Inflammatory macrophage (primary cell): ENCODE data around the gene CMBL.
"Not testable (repeated sequence)": the region's sequence is repeated elsewhere in the genome, so short reads cannot be mapped to it uniquely, and the experiment has no call there.

Experiments used
- DNase-seq, 2 donors: peaks; one replicate each; pipeline ENCODE4 v3.0.0-alpha.2; 2020 to 2022

Gene CMBL

GRCh38 chr5:10310066-10310779 is 2.5 kb upstream of the CMBL start:
- DNase-seq: no peak

DNA sequence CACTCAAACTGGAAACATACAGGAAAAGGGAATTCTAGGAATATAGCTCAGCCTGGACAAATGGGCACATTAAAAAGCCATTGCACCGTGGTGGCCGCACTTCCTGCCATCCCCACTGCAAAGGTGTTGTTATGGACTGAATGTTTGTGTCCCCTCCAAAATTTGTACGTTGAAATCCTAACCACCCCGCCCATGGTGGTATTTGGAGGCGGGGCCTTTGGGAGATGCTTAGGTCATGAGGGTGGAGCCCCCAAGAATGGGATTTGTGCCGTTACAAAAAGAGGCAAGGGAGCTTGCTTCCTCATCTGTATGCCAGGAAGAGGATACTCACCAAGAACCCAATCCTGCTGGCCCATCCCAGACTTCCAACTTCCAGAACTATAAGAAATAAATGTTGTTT is 1.1 kb upstream of the CMBL start:
- DNase-seq: no peak

GRCh38 chr5:10306806-10307205 is 896 bp downstream of the CMBL start:
- no peak for DNase-seq

GRCh38 chr5:10306114-10306513 is 1.6 kb downstream of the CMBL start:
- no peak for DNase-seq

- no peak for DNase-seq
These were observed 2.8 kb downstream of the CMBL start for GRCh38 chr5:10304932-10305331.

GRCh38 chr5:10303699-10304170 is 4.0 kb downstream of the CMBL start:
- no peak for DNase-seq

- no peak for DNase-seq
These were observed 4.5 kb downstream of the CMBL start for GRCh38 chr5:10303201-10303600.

GRCh38 chr5:10301842-10302610 is 5.7 kb downstream of the CMBL start:
- DNase-seq: no peak

DNA sequence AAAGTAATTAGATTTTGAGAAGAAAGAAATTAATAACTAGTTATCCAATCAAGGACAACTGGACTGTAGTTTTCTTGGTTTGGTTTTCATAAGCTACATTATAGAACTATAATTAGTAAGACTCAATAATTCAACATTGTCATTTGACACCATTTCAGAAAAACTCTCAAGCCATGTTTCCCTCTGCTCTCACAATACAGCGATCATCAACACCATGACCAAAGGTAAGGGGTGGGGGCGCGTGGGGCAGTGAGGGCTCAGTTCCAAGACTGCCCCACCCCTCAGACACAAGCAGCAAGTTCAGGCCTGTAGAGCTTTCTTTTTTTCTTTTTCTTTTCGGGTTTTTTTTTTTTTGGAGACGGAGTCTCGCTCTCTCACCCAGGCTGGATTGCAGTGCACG is 6.4 kb downstream of the CMBL start:
- DNase-seq: no peak

DNA sequence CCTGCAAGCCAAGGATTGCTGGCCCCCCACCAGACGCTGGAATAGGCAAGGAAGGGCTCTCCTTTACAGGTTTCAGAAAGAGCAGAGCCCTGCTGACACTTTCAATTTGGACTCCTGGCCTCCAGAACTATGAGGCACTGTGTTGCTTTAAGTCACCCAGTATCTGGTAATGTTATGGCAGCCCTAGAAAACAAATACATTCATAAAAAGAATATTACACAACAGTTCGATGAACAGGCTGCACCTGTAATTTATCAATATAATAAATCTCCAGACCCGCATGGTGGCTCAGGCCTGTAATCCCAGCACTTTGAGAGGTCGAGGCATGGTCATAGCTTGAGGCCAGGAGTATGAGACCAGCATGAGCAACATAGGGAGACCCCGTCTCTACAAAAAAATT is 7.5 kb downstream of the CMBL start:
- no peak for DNase-seq

DNA sequence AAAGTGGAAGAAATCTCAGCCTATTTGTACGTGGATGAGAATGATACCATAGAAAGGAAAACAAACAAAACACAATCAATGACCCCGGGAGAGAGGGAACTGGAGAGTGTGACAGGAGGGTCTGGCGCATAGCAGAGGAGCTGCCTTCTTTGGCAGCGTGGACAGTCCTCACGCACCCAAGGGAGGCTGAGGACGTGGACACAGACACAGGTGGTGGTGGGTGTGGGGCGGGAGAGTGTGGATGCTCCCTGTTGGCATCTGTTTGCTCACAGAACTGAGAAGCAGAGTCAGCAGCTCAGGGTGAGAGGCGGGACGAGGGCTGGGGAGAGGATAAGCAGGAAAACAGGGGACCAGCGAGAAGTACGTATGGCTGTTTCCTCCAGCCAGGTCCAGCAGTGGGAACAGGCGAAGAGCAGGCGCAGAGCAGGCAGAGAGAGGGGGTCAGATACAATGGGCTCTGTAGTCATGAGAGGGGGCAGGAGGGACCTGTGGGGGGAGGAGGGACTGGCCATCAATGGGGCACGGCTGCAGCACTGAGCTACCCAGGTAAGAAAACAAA is 10.0 kb downstream of the CMBL start:
- DNase-seq: no peak

DNA sequence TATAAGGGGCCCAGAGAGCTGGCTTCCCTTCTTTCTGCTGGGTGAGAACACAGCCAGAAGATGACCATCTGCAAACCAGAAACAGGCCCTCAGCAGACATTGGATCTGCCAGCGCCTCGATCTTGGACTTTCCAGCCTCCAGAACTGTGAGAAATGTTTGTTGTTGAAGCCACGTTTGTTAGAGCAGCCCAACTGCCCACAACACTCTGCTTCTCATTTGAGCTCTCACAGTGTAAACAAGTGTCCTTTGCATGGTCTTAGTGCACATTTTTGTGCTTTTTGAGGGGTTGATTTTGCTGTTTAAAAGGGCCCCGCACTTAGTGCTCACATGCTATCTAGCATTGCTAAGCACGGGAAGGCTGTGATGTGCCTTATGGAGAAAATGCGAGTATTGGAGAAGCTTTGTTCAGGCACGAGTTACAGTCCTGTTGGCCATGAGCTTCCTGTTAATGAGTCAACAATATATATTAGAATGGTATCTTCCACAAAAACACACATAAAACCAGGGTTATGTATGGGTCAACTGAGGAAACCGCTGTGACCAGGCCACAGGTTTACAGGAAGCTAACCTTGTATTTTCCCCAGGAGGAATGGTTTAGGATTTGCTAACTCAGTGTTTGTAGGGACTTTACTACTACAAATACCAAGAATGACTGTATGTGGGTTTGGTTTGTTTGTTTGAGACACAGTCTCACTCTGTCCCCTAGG is 11.9 kb downstream of the CMBL start:
- DNase-seq: no peak

DNA sequence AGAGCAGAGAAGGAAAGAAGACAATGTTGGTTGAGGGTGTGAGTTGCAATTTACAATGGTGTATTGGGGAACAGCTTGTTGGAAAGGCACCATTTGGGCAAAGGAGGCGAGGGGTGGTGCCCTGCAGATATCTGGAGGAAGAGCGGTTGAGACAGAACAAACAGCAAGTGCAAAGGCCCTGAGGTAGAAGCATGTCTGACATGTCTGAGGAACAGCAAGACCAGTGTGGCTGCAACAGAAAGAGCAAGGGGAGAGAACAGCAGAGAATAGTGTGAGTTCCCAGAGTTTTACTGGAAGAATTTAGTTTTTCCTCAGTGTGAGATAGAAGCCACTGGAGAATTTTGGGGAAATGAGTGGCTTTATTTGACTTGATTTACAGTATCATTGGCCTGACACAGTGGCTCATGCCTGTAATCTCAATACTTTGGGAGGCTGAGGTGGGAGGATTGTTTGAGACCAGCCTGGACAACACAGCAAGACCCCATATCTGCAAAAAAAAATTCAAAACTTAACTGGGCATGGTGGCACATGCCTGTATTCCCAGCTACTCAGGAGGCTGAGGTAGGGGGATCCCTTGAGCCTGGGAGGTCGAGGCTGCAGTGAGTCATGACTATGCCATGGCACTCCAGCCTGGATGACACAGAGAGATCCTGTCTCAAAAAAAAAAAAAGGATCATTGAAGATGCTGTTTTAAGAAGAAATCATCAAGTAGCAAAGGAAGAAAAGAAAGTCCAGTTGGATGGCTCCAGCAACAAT is 13.6 kb downstream of the CMBL start:
- DNase-seq: no peak

- no peak for DNase-seq
These were observed 15.9 kb downstream of the CMBL start for GRCh38 chr5:10291692-10292339.

DNA sequence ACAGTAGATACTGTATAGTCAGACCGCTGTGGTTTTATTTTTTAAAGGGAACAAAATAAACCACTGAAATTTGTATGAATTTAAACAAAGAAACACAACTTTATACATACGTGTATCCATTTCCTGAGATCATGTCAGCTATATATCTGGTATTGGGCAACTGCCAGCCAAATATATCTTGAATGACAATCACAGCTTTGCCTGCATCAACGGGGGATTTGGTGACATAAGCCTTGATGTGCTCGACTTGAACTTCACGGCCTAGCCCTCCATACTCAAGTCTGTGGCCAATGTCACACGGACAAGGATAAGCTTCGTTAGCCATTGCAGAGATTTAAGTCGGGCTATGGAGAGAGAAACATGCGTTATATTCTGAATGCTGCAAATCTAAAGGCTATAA is 17.3 kb downstream of the CMBL start:
- DNase-seq: no peak

DNA sequence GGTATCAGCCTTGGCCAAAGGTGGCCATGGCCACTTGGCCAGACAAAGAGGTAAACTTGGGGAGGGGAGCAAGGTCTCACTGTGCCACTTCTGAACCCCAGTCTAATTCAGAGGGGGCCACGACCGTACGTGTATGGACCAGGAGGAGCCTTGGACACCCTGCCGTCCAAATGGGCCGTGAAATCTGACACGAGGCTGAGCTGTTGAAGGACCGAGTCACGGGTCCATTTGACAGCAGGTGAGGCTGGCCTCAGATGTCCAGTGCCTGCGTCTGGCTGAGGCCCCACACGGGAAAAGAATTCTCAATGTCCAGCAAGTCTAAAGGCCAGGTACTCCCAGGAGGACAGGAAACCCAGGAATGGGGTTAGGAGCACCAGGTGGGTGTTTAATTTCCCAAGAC is 17.7 kb downstream of the CMBL start:
- no peak for DNase-seq

GRCh38 chr5:10289353-10289752 is 18.3 kb downstream of the CMBL start:
- DNase-seq: no peak

DNA sequence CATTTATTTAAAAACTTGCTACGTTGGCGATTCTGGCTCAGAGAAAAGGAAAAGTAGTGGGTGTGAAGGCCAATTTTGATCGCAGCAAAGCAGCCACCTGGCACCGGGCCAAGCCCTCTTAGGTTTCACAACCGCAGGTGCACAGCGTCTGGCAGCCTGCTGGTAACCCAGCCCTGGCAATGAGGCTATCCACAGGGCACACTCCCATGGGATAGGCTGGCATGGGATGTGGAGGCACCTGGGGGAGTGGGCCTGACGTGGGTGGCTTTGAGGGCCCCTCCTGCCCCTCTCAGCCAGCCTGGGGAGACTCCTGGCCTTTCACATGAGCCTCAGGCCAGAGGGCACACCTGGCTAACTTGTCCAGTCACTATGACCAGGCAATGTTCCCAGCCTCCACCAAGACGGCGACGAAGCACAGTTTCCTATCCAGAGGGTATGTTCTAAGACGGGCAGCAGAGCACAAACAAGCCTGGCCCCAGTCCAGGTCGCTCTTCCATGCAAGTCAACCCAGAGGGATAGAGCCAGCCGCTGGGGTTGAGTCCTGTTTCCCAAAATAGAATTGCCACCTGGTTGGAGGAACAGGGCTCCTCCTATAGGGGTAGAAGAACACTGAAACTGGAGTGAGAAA is 19.0 kb downstream of the CMBL start:
- DNase-seq: no peak

GRCh38 chr5:10286862-10287227 is 20.9 kb downstream of the CMBL start:
- no peak for DNase-seq

GRCh38 chr5:10286162-10286861 is 21.4 kb downstream of the CMBL start:
- DNase-seq: no peak

GRCh38 chr5:10285362-10285761 is 22.3 kb downstream of the CMBL start:
- DNase-seq: not testable (repeated sequence)
